MCF 10A (cell line): ENCODE results near the gene QSOX1. TPM values are rescaled to one million over a fixed set of nuclear protein-coding genes. Genes with fewer than 3 reads are reported as not detected.

Experiments
- BruUV-seq: library from RNA; stranded (reverse); fragments of 400-500 nt; replicated peaks from 2 replicates; lab custom pipeline; 2021; lab: Mats Ljungman, UMichigan
- CTCF ChIA-PET: fragments of 300-600 bp; sonication (Branson Sonifier 250); formaldehyde crosslinking; extraction: SDS; loops from one replicate; lab custom pipeline; 2021; ENCODE audit warnings: antibody characterized with exemption, inconsistent platforms; lab: Yijun Ruan, JAX
- POLR2A ChIA-PET: fragments of 300-600, 350-650 bp; sonication (Branson Sonifier 250); formaldehyde crosslinking; extraction: SDS; loops from one replicate; lab custom pipeline; 2020; ENCODE audit warnings: antibody characterized with exemption, inconsistent platforms; lab: Yijun Ruan, JAX
- DNase-seq: peaks from one replicate; pipeline ENCODE4 v3.0.0-alpha.2; 2018; ENCODE audit not compliant: unreplicated experiment
- H3K27ac Mint-ChIP-seq: one replicate; pipeline ENCODE4 v1.8.0; 2022; ENCODE audit warnings: mild to moderate bottlenecking, low read depth, mixed read lengths; ENCODE audit not compliant: unreplicated experiment
- H3K27me3 Mint-ChIP-seq: one replicate; pipeline ENCODE4 v1.8.0; 2022; ENCODE audit warnings: mixed read lengths; ENCODE audit not compliant: insufficient read depth, unreplicated experiment
- H3K36me3 Mint-ChIP-seq: one replicate; pipeline ENCODE4 v1.8.0; 2022; ENCODE audit warnings: mild to moderate bottlenecking, moderate library complexity, mixed read lengths; ENCODE audit not compliant: insufficient read depth, unreplicated experiment
- H3K4me1 Mint-ChIP-seq: one replicate; pipeline ENCODE4 v1.8.0; 2022; ENCODE audit warnings: mixed read lengths; ENCODE audit not compliant: insufficient read depth, unreplicated experiment
- H3K4me3 Mint-ChIP-seq: one replicate; pipeline ENCODE4 v1.8.0; 2022; ENCODE audit warnings: mild to moderate bottlenecking, moderate library complexity, mixed read lengths; ENCODE audit not compliant: unreplicated experiment
- H3K9me3 Mint-ChIP-seq: one replicate; pipeline ENCODE4 v1.8.0; 2022; ENCODE audit warnings: mixed read lengths; ENCODE audit not compliant: unreplicated experiment
- intact Hi-C: fragments of 100-400 bp; cut with micrococcal nuclease; formaldehyde crosslinking; loops from 2 replicates; pipeline ENCODE4 v1.14.1; 2022
- total RNA-seq: library from RNA; stranded (reverse); gene quantifications from 2 replicates; pipeline ENCODE4 v1.2.3, GENCODE V29; 2022
- TF ChIP-seq, protein P1 (sequence below): fragments of 200-600 bp; IDR thresholded peaks from one replicate; pipeline ENCODE4 v1.8.0; 2022; ENCODE audit warnings: antibody characterized with exemption, mild to moderate bottlenecking; ENCODE audit not compliant: unreplicated experiment

QSOX1 gene
- total RNA-seq, 1 experiment from 2014 or later: 309 TPM

- no peak for DNase-seq
- Mint-ChIP-seq H3K27ac (peak overlapping the region; percentile 77), H3K27me3 (no peaks in the 10 kb centered on the region), H3K4me3 (no peak overlapping the region), H3K4me1 (peaks cover 38% of the 10 kb centered on the region), H3K9me3 (no peaks in the 10 kb centered on the region), H3K36me3 (peaks cover 8% of the 10 kb centered on the region)
- intact Hi-C loops: loop anchor here (5.0 kb wide), 2 partner anchors 140 to 210 kb away; no protein-coding TSS in a partner anchor
- TF ChIP-seq, protein P1, sequence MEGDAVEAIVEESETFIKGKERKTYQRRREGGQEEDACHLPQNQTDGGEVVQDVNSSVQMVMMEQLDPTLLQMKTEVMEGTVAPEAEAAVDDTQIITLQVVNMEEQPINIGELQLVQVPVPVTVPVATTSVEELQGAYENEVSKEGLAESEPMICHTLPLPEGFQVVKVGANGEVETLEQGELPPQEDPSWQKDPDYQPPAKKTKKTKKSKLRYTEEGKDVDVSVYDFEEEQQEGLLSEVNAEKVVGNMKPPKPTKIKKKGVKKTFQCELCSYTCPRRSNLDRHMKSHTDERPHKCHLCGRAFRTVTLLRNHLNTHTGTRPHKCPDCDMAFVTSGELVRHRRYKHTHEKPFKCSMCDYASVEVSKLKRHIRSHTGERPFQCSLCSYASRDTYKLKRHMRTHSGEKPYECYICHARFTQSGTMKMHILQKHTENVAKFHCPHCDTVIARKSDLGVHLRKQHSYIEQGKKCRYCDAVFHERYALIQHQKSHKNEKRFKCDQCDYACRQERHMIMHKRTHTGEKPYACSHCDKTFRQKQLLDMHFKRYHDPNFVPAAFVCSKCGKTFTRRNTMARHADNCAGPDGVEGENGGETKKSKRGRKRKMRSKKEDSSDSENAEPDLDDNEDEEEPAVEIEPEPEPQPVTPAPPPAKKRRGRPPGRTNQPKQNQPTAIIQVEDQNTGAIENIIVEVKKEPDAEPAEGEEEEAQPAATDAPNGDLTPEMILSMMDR: no peak
- CTCF ChIA-PET: interaction anchor here (0.6 to 11.0 kb wide), 22 partner anchors 11 to 952 kb away, joined by 3 to 174 read pairs (median 4); partner anchors contain the start of gene QSOX1
- POLR2A ChIA-PET: interaction anchor here (0.6 to 6.9 kb wide), 12 partner anchors 11 to 334 kb away, joined by 3 to 106 read pairs (median 4); partner anchors contain the start of genes QSOX1, TOR1AIP1 and TOR1AIP2
- TSS peak; percentile 7 for BruUV-seq
These were observed 12.5 kb downstream of the QSOX1 start for GRCh38 chr1:180167021-180167701.

GRCh38 chr1:180167721-180168467, 13.2 kb downstream of the QSOX1 start:
- H3K27me3 Mint-ChIP-seq: no peaks in the 10 kb centered on the region
- peaks cover 38% of the 10 kb centered on the region for H3K4me1 Mint-ChIP-seq
- H3K27ac Mint-ChIP-seq: peak overlapping the region; percentile 77
- DNase-seq: peak; percentile 97
- POLR2A ChIA-PET: interaction anchor here (0.6 to 6.9 kb wide), 17 partner anchors 11 to 333 kb away, joined by 3 to 106 read pairs (median 4); partner anchors contain the start of genes QSOX1, TOR1AIP1 and TOR1AIP2
- intact Hi-C loops: loop anchor here (1.0 to 5.0 kb wide), 6 partner anchors 13 to 301 kb away; partner anchors contain the start of gene TOR1AIP1
- CTCF ChIA-PET: interaction anchor here (0.6 to 11.0 kb wide), 36 partner anchors 11 to 1628 kb away, joined by 3 to 174 read pairs (median 4); partner anchors contain the start of gene QSOX1
- BruUV-seq: no TSS peak
- no peaks in the 10 kb centered on the region for H3K9me3 Mint-ChIP-seq
- peaks cover 11% of the 10 kb centered on the region for H3K36me3 Mint-ChIP-seq
- TF ChIP-seq, protein P1: peak; percentile 43
- no peak overlapping the region for H3K4me3 Mint-ChIP-seq

- Mint-ChIP-seq H3K36me3 (peaks cover 11% of the 10 kb centered on the region), H3K4me1 (peaks cover 29% of the 10 kb centered on the region), H3K4me3 (no peak overlapping the region), H3K27me3 (no peaks in the 10 kb centered on the region), H3K27ac (peak overlapping the region; percentile 77), H3K9me3 (no peaks in the 10 kb centered on the region)
- CTCF ChIA-PET: interaction anchor here (0.5 to 11.0 kb wide), 29 partner anchors 12 to 1740 kb away, joined by 3 to 174 read pairs (median 3); partner anchors contain the start of gene QSOX1
- POLR2A ChIA-PET: interaction anchor here (0.6 to 6.9 kb wide), 7 partner anchors 13 to 272 kb away, joined by 3 to 106 read pairs (median 3); partner anchors contain the start of gene QSOX1
- BruUV-seq: no TSS peak
- TF ChIP-seq, protein P1: peak; percentile 47
- peak; percentile 69 for DNase-seq
- intact Hi-C loops: loop anchor here (1.0 to 5.0 kb wide), 6 partner anchors 14 to 302 kb away; partner anchors contain the start of gene TOR1AIP1
These were observed 14.3 kb downstream of the QSOX1 start for GRCh38 chr1:180168786-180169639.
